Ecto neural progenitor cell (in vitro differentiated cells): Measurements from ENCODE around the gene FOLR1.

Experiments
- DNase-seq: peaks from one replicate; pipeline ENCODE4 v3.0.0-alpha.2; 2018; ENCODE audit warnings: low spot score

FOLR1 gene

DNA sequence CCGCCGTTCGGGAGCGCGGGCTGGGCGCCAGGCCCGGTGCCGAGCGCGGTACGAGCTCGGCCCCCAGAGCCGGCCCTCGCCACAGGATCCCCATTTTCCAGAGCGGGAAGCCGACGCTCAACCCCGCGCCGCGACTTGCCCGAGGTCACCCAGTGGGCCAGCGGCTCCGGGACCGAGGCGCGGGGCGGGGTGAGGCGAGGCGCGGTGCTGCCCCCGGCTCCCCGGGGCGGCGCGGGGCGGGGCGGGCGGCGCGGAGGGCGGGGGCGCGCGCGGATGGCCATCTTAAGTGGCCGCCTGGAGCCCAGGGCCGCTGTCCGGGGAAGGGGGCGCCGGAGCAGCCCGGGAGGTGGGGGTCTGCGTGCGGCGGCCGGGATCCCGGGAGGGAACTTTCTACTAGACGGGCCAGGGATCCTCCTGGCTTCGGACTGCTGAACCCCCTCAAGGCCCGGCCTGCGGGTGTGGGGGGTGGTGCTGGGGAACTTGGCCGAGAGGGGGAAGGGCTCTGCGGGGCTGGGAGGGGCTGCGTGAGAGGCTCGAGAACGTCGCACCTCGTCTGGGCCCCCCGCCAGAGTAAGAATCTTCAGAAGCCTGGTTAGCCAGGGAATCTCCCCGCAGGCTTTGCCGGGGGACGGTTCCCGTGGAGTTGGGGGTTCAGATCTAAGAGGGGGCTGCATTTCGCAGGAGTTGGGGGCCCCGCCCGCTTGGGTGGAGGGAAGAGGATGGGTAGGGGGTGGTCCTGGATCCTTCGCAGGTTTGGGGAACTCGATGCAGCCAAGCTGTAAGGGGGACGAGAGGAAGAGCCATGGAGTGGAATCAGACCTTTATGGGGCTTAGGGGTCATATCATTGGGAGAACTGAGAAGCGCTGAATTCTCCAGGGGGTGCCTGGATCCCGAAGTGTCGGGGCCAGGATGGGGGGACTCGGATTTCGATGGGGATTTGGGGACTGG lies 31.9 kb downstream of the FOLR1 start:
- peak; percentile 76 for DNase-seq

- DNase-seq = peak; percentile 65
Measured at GRCh38 chr11:72224564-72225410, 32.8 kb downstream of the FOLR1 start, which contains the start of gene INPPL1. Gene INPPL1 (plus strand): TSS chr11:72224767. CDS start chr11:72224985, 218 bp downstream.

- peak; percentile 56 for DNase-seq
Measured at GRCh38 chr11:72225411-72225951, 33.5 kb downstream of the FOLR1 start.

- peak; percentile 23 for DNase-seq
Measured at GRCh38 chr11:72226701-72227100, 34.8 kb downstream of the FOLR1 start.

DNA sequence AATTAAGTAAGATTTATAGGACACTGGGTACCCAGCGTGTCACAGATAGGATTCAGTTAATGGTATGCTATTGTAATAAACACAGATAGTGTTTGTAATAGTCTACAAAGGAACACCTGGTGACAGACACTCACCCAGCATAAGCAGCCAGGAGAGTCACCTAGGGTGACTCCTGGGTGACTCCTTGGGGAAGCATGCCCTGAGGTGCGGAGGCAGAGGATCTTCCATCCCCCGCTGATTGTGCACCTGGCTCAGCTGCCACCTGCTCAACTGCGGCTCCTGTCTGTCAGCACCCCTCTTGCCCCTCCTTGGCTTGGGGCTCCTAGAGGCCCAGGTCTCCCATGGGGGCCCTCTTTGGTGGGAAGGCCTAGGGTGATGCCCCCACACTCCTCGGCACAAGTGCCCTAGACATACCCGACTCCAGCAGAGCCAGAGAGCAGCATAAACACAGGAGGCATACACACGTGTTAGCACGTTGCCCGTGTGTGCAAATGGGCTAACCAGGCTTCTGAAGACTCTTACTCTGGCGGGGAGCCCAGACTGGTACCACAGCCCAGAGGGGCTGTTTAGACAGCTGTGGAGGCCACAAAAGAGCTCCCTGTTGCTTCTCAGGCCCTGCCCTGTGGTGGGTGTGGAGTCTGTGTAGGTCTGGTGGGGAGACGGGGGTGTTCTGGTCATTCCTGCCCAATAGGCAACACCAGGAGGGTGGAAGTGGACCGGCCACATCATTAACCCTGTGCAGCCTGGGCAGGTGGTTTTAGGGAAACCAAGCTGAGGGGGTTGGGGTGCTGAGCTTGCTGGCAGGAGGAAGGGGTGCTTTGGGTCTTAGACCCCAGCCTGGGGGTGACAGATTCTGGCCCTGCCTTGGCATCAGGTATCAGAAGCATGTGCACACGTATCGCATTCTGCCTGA lies 35.6 kb downstream of the FOLR1 start:
- peak; percentile 40 for DNase-seq

DNA sequence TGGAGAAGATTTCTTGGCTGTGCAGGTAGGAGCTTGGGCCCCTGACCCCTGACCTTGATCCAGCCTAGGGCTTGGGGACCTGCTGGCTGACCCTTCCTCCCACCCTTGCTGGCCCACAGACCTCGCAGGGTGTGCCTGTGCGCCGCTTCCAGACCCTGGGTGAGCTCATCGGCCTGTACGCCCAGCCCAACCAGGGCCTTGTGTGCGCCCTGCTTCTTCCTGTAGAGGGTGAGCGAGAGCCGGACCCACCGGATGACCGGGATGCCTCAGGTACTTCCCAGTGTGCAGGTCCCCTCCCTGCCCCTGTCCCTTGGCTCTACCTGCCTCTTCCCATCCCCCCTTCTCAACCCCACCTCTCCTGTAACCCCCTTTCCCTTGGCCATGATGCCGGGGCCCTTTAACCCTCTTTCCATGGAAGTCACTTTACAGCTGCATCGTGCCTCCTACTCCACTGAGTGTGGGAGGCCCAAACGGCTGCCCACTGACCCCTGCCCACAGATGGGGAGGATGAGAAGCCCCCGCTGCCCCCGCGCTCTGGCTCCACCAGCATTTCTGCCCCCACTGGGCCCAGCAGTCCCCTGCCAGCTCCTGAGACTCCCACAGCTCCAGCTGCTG lies 36.4 kb downstream of the FOLR1 start:
- DNase-seq = peak; percentile 53

GRCh38 chr11:72228844-72229231 lies 36.9 kb downstream of the FOLR1 start:
- peak; percentile 38 for DNase-seq

DNA sequence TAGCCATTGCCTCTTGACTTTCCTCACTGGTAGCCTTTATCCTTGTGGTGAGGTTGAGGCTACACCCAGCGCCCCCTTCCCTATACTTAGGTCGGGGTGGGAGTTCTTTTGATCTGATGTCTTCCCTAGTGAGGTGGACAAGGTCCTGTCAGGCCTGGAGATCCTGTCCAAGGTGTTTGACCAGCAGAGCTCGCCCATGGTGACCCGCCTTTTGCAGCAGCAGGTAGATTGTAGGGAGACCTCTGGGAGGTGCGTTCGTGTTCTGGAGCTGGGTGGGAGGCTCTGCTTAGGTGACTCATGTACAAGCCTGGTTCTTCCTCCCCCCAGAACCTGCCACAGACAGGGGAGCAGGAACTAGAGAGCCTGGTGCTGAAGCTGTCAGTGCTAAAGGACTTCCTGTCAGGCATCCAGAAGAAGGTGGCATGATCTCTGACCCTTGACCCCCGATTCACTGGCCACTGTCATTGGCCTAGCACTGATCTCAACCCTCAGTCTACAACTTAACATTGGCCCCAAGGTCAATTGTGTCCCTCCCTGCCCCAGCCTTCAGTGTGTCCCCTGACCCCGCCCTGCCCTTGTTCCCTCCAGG lies 37.5 kb downstream of the FOLR1 start:
- DNase-seq = peak; percentile 39

- DNase-seq = peak; percentile 34
Measured at GRCh38 chr11:72229925-72230763, 38.2 kb downstream of the FOLR1 start.

- peak; percentile 24 for DNase-seq
Measured at GRCh38 chr11:72230764-72231365, 38.9 kb downstream of the FOLR1 start.

DNA sequence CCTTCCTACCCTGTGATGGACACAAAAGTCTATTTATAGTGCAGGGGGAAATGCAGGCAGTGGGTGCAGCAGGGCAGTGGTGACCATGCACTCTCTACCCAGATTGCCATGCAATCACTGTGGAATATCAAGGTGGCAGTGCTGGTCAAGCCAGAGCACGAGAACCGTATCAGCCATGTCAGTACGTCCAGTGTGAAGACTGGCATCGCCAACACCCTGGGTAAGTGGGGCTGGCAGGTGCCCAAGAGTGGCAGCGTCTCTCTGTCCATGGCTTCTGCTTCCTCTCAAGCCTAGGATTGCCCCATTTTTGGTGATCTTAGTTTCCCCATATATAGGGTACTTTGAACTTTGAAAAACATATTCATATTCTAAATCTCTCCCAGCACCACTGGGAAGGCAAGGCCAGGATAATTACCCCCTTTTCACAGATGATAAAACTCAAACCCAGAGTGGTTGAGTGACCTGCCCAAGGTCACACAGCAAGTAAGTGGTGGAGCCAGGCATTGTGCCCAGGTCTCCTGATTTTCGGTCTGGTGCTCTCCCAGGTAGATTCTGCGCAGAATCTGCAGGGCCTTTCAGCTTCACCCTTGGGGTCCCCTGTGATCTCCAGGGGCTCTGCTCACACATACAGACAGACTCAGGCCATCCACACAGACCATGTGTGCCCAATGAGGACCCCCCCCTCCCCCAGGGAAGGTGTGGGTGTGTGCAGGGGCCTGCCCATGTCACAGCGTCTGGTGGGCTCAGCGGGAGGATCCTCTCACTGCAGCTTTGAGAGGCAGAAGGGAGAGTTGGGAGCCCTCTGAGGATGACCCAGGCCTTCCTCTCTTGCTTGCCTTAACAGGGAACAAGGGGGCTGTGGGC lies 39.7 kb downstream of the FOLR1 start:
- peak; percentile 32 for DNase-seq

DNA sequence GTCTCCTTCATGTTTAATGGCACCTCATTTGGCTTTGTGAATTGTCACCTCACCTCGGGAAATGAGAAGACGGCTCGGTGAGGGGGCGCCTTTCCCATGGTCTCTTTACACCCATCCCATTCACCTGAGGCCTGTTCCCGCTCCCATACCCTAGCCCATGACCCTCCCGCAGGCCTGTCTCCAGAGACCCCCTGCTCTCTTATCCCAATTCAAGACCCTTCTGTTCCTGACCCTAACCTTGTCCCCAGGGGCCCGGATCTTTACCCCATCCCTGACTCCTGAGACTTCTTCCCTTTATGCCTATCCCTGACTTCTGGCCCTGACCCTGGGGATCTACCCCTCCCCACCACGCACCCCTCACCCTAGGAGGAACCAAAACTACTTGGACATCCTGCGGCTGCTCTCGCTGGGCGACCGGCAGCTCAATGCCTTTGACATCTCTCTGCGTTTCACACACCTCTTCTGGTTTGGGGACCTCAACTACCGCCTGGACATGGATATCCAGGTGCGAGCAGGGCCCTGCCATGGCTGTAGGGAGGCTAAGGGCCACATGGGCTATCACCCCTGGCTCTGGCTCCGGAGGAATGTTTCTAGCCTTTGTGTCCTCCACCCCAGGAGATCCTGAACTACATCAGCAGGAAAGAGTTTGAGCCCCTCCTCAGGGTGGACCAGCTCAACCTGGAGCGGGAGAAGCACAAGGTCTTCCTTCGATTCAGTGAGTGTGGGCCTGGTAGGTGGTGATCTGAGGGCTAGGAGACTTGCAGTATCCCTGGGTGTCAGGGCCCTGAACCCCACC lies 40.5 kb downstream of the FOLR1 start:
- peak; percentile 37 for DNase-seq

- DNase-seq = no peak
Measured at GRCh38 chr11:72233056-72233772, 41.3 kb downstream of the FOLR1 start.

DNA sequence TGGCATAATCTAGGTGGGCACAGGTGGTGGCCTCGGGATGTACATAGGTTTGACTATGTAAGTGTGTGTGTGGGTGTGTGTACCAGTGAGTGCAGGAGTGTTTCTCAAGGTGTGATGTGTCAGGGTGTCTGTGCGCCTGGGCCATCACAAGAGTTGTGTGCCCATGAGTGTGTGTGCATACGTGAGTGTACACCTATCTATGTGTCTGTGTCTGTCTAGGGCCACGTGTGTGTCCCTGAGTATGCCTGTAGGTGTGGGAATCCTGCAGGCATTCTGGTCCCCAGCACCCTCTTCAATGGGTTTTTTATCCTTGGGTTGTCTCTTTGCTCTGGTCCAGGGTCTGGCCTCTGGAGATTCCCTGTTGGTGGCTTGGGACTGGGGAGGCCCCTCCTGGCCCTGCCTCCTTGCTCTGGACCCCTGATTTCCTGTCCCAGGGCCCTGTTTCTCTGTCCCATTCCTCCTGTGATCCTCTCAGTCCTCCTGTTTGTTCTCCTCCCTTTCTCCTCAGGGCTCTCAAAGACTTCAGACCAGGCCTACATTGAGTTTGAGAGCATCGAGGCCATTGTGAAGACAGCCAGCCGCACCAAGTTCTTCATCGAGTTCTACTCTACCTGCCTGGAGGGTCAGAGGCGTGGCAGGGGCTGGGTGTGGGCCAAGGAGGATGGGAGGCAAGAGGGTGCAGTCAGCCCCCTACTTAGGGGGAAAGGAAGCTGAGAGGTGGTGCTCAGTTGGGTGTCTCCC lies 42.0 kb downstream of the FOLR1 start:
- no peak for DNase-seq

DNA sequence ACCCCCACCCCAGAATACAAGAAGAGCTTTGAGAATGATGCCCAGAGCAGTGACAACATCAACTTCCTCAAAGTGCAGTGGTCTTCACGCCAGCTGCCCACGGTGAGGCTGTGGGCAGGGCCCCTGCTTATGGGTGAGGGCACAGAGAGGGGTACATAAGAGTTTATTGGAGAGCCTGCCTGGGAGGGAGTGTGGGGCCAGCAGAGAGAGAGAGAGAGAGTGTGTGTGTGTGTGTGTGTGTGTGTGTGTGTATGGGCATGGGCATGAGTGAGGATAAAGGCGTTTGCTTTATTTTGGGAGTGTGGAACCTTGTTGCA lies 42.5 kb downstream of the FOLR1 start:
- no peak for DNase-seq

DNA sequence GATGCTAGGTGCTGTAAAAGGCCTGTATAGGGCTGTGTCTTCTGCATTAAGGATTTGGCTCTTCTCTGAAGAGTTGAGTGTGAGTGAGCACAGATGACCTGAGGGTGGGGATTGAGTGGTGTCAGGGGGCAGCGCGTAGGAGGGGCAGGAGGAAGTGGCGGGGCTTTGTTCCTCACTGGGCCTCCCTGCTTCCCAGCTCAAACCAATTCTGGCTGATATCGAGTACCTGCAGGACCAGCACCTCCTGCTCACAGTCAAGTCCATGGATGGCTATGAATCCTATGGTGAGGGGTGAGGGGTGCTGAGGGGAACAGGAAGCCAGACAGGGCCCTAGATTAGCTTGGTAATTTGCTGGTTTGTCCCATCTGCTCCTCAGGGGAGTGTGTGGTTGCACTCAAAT lies 43.0 kb downstream of the FOLR1 start:
- no peak for DNase-seq
